ENCODE data around the gene RPS15. TPM values are rescaled to one million over a fixed set of nuclear protein-coding genes. Genes with fewer than 3 reads are reported as not detected.
A peak's percentile ranks its signal among the peaks of the same experiment; 100 is the strongest.

The RPS15 gene
- total and polyA plus RNA-seq, 2 of the 13 experiments (the other 11 are each of a cell fraction or from before 2014, with no cell fraction given) = 695 to 1,411 TPM

DNA sequence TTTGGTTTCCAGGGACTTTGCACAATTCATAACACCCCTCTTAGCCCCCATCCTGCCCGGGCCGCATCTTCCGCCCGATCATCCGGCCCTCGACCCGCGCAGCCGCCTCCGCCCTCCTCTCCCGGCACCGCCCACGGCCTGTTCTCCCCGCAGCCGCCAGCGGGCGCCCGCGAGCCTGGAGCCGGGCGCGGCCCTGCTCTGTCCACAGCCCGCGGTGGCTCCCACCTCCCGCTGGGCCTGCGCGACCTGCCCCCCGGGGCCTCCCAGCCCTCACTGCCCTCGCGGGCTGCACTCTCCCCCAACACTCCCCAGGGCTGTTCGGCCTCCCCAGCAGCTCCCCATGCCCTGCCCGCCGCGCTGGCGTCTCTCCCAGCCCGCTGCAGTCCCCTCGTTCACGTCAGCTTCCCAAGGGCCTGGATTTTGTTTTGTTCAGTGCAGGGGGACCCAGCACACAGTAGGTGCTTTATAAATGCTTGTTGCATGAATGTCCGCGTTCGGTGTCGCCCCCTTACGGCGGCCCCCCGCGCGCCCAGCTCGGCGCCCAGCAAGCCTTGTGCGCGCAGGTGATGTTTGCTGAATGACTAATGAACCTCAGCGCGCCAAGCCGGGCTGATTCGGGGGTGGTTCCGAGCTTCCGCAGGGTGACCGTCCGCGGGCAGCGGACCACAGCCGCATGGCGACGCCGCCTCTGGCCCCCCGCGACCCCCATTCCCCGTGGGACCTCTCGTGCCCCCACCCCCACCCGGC lies 7.2 kb downstream of the RPS15 start (continued):
- TF ChIP-seq, protein P1, sequence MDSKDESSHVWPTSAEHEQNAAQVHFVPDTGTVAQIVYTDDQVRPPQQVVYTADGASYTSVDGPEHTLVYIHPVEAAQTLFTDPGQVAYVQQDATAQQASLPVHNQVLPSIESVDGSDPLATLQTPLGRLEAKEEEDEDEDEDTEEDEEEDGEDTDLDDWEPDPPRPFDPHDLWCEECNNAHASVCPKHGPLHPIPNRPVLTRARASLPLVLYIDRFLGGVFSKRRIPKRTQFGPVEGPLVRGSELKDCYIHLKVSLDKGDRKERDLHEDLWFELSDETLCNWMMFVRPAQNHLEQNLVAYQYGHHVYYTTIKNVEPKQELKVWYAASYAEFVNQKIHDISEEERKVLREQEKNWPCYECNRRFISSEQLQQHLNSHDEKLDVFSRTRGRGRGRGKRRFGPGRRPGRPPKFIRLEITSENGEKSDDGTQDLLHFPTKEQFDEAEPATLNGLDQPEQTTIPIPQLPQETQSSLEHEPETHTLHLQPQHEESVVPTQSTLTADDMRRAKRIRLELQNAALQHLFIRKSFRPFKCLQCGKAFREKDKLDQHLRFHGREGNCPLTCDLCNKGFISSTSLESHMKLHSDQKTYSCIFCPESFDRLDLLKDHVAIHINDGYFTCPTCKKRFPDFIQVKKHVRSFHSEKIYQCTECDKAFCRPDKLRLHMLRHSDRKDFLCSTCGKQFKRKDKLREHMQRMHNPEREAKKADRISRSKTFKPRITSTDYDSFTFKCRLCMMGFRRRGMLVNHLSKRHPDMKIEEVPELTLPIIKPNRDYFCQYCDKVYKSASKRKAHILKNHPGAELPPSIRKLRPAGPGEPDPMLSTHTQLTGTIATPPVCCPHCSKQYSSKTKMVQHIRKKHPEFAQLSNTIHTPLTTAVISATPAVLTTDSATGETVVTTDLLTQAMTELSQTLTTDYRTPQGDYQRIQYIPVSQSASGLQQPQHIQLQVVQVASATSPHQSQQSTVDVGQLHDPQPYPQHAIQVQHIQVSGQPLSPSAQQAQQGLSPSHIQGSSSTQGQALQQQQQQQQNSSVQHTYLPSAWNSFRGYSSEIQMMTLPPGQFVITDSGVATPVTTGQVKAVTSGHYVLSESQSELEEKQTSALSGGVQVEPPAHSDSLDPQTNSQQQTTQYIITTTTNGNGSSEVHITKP (CRISPR knock-in tag; IDR thresholded peaks at IDR 0.05; ENCODE audit: low read depth) = no peak
- TF ChIP-seq EZH2 (conservative IDR thresholded peaks at IDR 0.05; ENCODE audit: low read depth, low read length) = no peak
- peak; percentile 64 for TF ChIP-seq PHF21A (CRISPR knock-in tag; IDR thresholded peaks at IDR 0.05)
- TF ChIP-seq, protein P2, sequence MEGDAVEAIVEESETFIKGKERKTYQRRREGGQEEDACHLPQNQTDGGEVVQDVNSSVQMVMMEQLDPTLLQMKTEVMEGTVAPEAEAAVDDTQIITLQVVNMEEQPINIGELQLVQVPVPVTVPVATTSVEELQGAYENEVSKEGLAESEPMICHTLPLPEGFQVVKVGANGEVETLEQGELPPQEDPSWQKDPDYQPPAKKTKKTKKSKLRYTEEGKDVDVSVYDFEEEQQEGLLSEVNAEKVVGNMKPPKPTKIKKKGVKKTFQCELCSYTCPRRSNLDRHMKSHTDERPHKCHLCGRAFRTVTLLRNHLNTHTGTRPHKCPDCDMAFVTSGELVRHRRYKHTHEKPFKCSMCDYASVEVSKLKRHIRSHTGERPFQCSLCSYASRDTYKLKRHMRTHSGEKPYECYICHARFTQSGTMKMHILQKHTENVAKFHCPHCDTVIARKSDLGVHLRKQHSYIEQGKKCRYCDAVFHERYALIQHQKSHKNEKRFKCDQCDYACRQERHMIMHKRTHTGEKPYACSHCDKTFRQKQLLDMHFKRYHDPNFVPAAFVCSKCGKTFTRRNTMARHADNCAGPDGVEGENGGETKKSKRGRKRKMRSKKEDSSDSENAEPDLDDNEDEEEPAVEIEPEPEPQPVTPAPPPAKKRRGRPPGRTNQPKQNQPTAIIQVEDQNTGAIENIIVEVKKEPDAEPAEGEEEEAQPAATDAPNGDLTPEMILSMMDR (CRISPR knock-in tag; IDR thresholded peaks at IDR 0.05) = peak; percentile 79
- no peak for TF ChIP-seq ZNF782 (CRISPR knock-in tag; IDR thresholded peaks at IDR 0.05; ENCODE audit: borderline replicate concordance)
- TF ChIP-seq, protein P3, sequence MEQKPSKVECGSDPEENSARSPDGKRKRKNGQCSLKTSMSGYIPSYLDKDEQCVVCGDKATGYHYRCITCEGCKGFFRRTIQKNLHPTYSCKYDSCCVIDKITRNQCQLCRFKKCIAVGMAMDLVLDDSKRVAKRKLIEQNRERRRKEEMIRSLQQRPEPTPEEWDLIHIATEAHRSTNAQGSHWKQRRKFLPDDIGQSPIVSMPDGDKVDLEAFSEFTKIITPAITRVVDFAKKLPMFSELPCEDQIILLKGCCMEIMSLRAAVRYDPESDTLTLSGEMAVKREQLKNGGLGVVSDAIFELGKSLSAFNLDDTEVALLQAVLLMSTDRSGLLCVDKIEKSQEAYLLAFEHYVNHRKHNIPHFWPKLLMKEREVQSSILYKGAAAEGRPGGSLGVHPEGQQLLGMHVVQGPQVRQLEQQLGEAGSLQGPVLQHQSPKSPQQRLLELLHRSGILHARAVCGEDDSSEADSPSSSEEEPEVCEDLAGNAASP (CRISPR knock-in tag; IDR thresholded peaks at IDR 0.05; ENCODE audit: borderline replicate concordance) = no peak
- TF ChIP-seq ZBTB7A (CRISPR knock-in tag; IDR thresholded peaks at IDR 0.05) = peak; percentile 70; the same call in 1 of the 2 replicates
- no peak for TF ChIP-seq HMG20A (CRISPR knock-in tag; IDR thresholded peaks at IDR 0.05; ENCODE audit: borderline replicate concordance)
- TF ChIP-seq CHCHD3 (CRISPR knock-in tag; IDR thresholded peaks at IDR 0.05) = no peak
- TF ChIP-seq ZIK1 (CRISPR knock-in tag; IDR thresholded peaks at IDR 0.05; ENCODE audit: borderline replicate concordance, low read depth) = 0 out of 2 replicates have a peak, but pooled peaks have one; percentile 35
- TF ChIP-seq, protein P4, sequence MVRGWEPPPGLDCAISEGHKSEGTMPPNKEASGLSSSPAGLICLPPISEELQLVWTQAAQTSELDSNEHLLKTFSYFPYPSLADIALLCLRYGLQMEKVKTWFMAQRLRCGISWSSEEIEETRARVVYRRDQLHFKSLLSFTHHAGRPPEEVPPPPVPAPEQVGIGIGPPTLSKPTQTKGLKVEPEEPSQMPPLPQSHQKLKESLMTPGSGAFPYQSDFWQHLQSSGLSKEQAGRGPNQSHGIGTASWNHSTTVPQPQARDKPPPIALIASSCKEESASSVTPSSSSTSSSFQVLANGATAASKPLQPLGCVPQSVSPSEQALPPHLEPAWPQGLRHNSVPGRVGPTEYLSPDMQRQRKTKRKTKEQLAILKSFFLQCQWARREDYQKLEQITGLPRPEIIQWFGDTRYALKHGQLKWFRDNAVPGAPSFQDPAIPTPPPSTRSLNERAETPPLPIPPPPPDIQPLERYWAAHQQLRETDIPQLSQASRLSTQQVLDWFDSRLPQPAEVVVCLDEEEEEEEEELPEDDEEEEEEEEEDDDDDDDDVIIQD (CRISPR knock-in tag; IDR thresholded peaks at IDR 0.05; ENCODE audit: low read depth) = no peak
- TF ChIP-seq JDP2 (CRISPR knock-in tag; IDR thresholded peaks at IDR 0.05; ENCODE audit: borderline replicate concordance) = no peak
- TF ChIP-seq RNF2 (conservative IDR thresholded peaks at IDR 0.05; ENCODE audit: low read depth) = peak; percentile 37; the same call in 1 of the 2 replicates
- TF ChIP-seq YEATS4 (CRISPR knock-in tag; IDR thresholded peaks at IDR 0.05; ENCODE audit: borderline replicate concordance) = no peak; the same call in 1 of the 2 replicates
- TF ChIP-seq ZNF850 (CRISPR knock-in tag; conservative IDR thresholded peaks at IDR 0.05) = no peak
- no peak for TF ChIP-seq GFI1 (CRISPR knock-in tag; IDR thresholded peaks at IDR 0.05; ENCODE audit: borderline replicate concordance)
- no peak for TF ChIP-seq RXRB (CRISPR knock-in tag; IDR thresholded peaks at IDR 0.05; ENCODE audit: borderline replicate concordance)
- no peak for TF ChIP-seq ARNT (IDR thresholded peaks at IDR 0.05)
- TF ChIP-seq AKAP8 (CRISPR knock-in tag; IDR thresholded peaks at IDR 0.05) = no peak
- no peak for TF ChIP-seq PAX8 (CRISPR knock-in tag; IDR thresholded peaks at IDR 0.05; ENCODE audit: borderline replicate concordance)
- TF ChIP-seq ZNF33B (CRISPR knock-in tag; IDR thresholded peaks at IDR 0.05) = peak; percentile 37; the same call in 1 of the 2 replicates
